Thyroid gland (tissue), 4 donors: ENCODE results near the gene SPOCK1.

ENCODE experiments used
- CTCF ChIP-seq, 6 experiments: fragments of 200-600 bp in 3 of 6; fragments of 450-650 bp in 3 of 6; sonication (generic) in 3 of 6; IDR thresholded peaks; one replicate each; pipeline ENCODE4 v1.5.1; 2016 to 2019; ENCODE audit warnings: antibody characterized with exemption in 6 of 6, mild to moderate bottlenecking in 2 of 6, inconsistent platforms in 1 of 6, moderate library complexity in 1 of 6
- POLR2A ChIP-seq, 2 donors: fragments of 450-650 bp; IDR thresholded peaks; one replicate each; pipeline ENCODE4 v1.6.1; 2017; ENCODE audit warnings: antibody characterized with exemption in 2 of 2, mild to moderate bottlenecking in 2 of 2, moderate library complexity in 1 of 2

- no peak for TF ChIP-seq CTCF (IDR thresholded peaks at IDR 0.05)
- no peak for TF ChIP-seq POLR2A (IDR thresholded peaks at IDR 0.05)
Observed at GRCh38 chr5:137152616-137153015, 346.5 kb downstream of the SPOCK1 start.
